Naive thymus-derived CD4-positive, alpha-beta T cell (primary cell): ENCODE measurements around the gene CHKA. TPM values are rescaled to one million over a fixed set of nuclear protein-coding genes. Genes with fewer than 3 reads are reported as not detected.

Source experiments
- ATAC-seq: fragments of 150-1000 bp; cut with Tn5 transposase; 2 replicates; pipeline ENCODE4 v1.10.0; 2021; ENCODE audit warnings: mild to moderate bottlenecking, moderate library complexity
- CTCF ChIA-PET: fragments of 350-600 bp; sonication (Branson Sonifier 250); formaldehyde crosslinking; loops from one replicate; lab custom pipeline; 2021; ENCODE audit warnings: antibody characterized with exemption; lab: Charles Lee
- POLR2A ChIA-PET: fragments of 350-600 bp; sonication (Branson Sonifier 250); formaldehyde crosslinking; loops from one replicate; lab custom pipeline; 2021; ENCODE audit warnings: antibody characterized with exemption, inconsistent platforms; lab: Charles Lee
- DNase-seq, 9 donors: peaks; one replicate each; pipeline versions ENCODE4 v3.0.0 to v3.0.0-alpha.2; 2020 to 2022; ENCODE audit warnings: mixed read lengths in 1 of 9
- H3K27ac ChIP-seq: one replicate; pipeline ENCODE4 v1.7.0; 2013; ENCODE audit warnings: mild to moderate bottlenecking, low read depth, low read length, moderate library complexity
- H3K27me3 ChIP-seq, 2 donors: one replicate each; pipeline ENCODE4 v1.7.0; 2013; ENCODE audit warnings: low read length in 2 of 2, mild to moderate bottlenecking in 2 of 2, moderate library complexity in 2 of 2; ENCODE audit not compliant: control insufficient read depth in 2 of 2, insufficient read depth in 2 of 2
- H3K36me3 ChIP-seq, 3 experiments: 1 replicate in 2 of 3; 2 replicates in 1 of 3; pipeline ENCODE4 v1.7.0; 2013; ENCODE audit warnings: low read length in 3 of 3, mild to moderate bottlenecking in 3 of 3, moderate library complexity in 1 of 3; ENCODE audit not compliant: insufficient read depth in 3 of 3, control insufficient read depth in 2 of 3
- H3K4me1 ChIP-seq, 2 donors: one replicate each; pipeline ENCODE4 v1.7.0; 2013; ENCODE audit warnings: low read length in 2 of 2, mild to moderate bottlenecking in 2 of 2, moderate library complexity in 1 of 2; ENCODE audit not compliant: control insufficient read depth in 2 of 2, insufficient read depth in 2 of 2
- H3K4me3 ChIP-seq: 2 replicates; pipeline ENCODE4 v1.7.0; 2013; ENCODE audit warnings: mild to moderate bottlenecking, low read length
- H3K9me3 ChIP-seq, 3 experiments: 1 replicate in 2 of 3; 2 replicates in 1 of 3; pipeline ENCODE4 v1.7.0; 2013; ENCODE audit warnings: low read length in 3 of 3; ENCODE audit not compliant: control insufficient read depth in 2 of 3
- H3K27ac Mint-ChIP-seq, 9 donors: one replicate each; pipeline ENCODE4 v1.8.0; 2020 to 2022; ENCODE audit warnings: mixed read lengths in 9 of 9, mild to moderate bottlenecking in 8 of 9, moderate library complexity in 5 of 9, inconsistent platforms in 2 of 9
- H3K27me3 Mint-ChIP-seq, 5 donors: one replicate each; pipeline ENCODE4 v1.8.0; 2021 to 2022; ENCODE audit warnings: mixed read lengths in 5 of 5, mild to moderate bottlenecking in 1 of 5
- H3K36me3 Mint-ChIP-seq, 5 donors: one replicate each; pipeline ENCODE4 v1.8.0; 2020 to 2022; ENCODE audit warnings: mixed read lengths in 5 of 5, mild to moderate bottlenecking in 3 of 5, inconsistent platforms in 1 of 5
- H3K4me1 Mint-ChIP-seq, 7 donors: one replicate each; pipeline ENCODE4 v1.8.0; 2020 to 2022; ENCODE audit warnings: mixed read lengths in 7 of 7, mild to moderate bottlenecking in 3 of 7, inconsistent platforms in 1 of 7
- H3K4me3 Mint-ChIP-seq, 10 donors: one replicate each; pipeline ENCODE4 v1.8.0; 2020 to 2022; ENCODE audit warnings: mild to moderate bottlenecking in 10 of 10, mixed read lengths in 10 of 10, moderate library complexity in 6 of 10, inconsistent platforms in 2 of 10
- H3K9me3 Mint-ChIP-seq, 11 donors: one replicate each; pipeline ENCODE4 v1.8.0; 2020 to 2022; ENCODE audit warnings: mixed read lengths in 11 of 11, mild to moderate bottlenecking in 4 of 11, inconsistent platforms in 1 of 11, moderate library complexity in 1 of 11
- intact Hi-C, 2 donors: fragments of 100-400 bp; cut with micrococcal nuclease; formaldehyde crosslinking; loops; one replicate each; pipeline ENCODE4 v1.15.1; 2023
- polyA plus RNA-seq, 2 donors: library from polyadenylated mRNA; unstranded; fragments of 300-500 nt; fragmentation: Illumina TruSeq; gene quantifications; one replicate each; pipeline ENCODE4 v1.2.3, GENCODE V29; 2021
- total RNA-seq, 6 experiments: library from RNA in 5 of 6; stranded (reverse) in 5 of 6; gene quantifications; 1 replicate in 5 of 6; 2 replicates in 1 of 6; pipeline ENCODE4 v1.2.3 and lab custom pipeline; 2021 to 2026

Gene CHKA
- total and polyA plus RNA-seq, 7 experiments from 2014 or later: 1.4 to 31.3 (median 7.1) TPM

GRCh38 chr11:68015467-68015866, 105.7 kb downstream of the CHKA start:
- no peak overlapping the region for H3K4me3 Mint-ChIP-seq
- no peak overlapping the region for H3K27ac ChIP-seq
- H3K4me1 ChIP-seq: no peaks in the 10 kb centered on the region
- intact Hi-C loops: no loop called here
- ATAC-seq (no peak), DNase-seq (no peak)
- no peaks in the 10 kb centered on the region for H3K36me3 ChIP-seq
- H3K9me3 ChIP-seq: no peaks in the 10 kb centered on the region
- ChIA-PET POLR2A (no interaction called here), CTCF (no interaction called here)
- no peaks in the 10 kb centered on the region for H3K36me3 Mint-ChIP-seq
- H3K27me3 Mint-ChIP-seq: peaks cover 0 to 11% (median 0%) of the 10 kb centered on the region in 5 donors
- no peak overlapping the region for H3K27ac Mint-ChIP-seq
- H3K4me3 ChIP-seq: no peak overlapping the region
- H3K9me3 Mint-ChIP-seq: no peaks in the 10 kb centered on the region
- H3K27me3 ChIP-seq: no peaks in the 10 kb centered on the region
- H3K4me1 Mint-ChIP-seq: peaks cover 0 to 10% (median 0%) of the 10 kb centered on the region in 7 donors

GRCh38 chr11:68014947-68015447, 106.2 kb downstream of the CHKA start:
- Histone ChIP-seq H3K4me3 (no peak overlapping the region), H3K9me3 (no peaks in the 10 kb centered on the region), H3K4me1 (no peaks in the 10 kb centered on the region), H3K27ac (no peak overlapping the region), H3K27me3 (no peaks in the 10 kb centered on the region), H3K36me3 (no peaks in the 10 kb centered on the region)
- ChIA-PET POLR2A (no interaction called here), CTCF (interaction anchor here (0.5 kb wide), 1 partner anchor 32 kb away, joined by 3 read pairs; no protein-coding TSS in a partner anchor)
- Mint-ChIP-seq H3K4me3 (no peak overlapping the region), H3K27ac (no peak overlapping the region), H3K9me3 (no peaks in the 10 kb centered on the region), H3K4me1 (peaks cover 0 to 10% (median 0%) of the 10 kb centered on the region in 7 donors), H3K36me3 (no peaks in the 10 kb centered on the region), H3K27me3 (peaks cover 0 to 11% (median 0%) of the 10 kb centered on the region in 5 donors)
- intact Hi-C loops: no loop called here
- no peak for ATAC-seq
- no peak for DNase-seq

- H3K9me3 Mint-ChIP-seq: no peaks in the 10 kb centered on the region
- H3K36me3 ChIP-seq: no peaks in the 10 kb centered on the region
- H3K4me1 Mint-ChIP-seq: peaks cover 4 to 11% (median 4%) of the 10 kb centered on the region in 7 donors
- ChIA-PET CTCF (interaction anchor here (0.5 kb wide), 1 partner anchor 33 kb away, joined by 3 read pairs; no protein-coding TSS in a partner anchor), POLR2A (no interaction called here)
- H3K27ac ChIP-seq: no peak overlapping the region
- peak; percentile 63 for ATAC-seq
- no peaks in the 10 kb centered on the region for H3K4me1 ChIP-seq
- intact Hi-C loops: no loop called here
- H3K9me3 ChIP-seq: no peaks in the 10 kb centered on the region
- DNase-seq: no peak
- no peak overlapping the region for H3K4me3 Mint-ChIP-seq
- H3K27ac Mint-ChIP-seq: no peak overlapping the region
- no peaks in the 10 kb centered on the region for H3K27me3 ChIP-seq
- no peak overlapping the region for H3K4me3 ChIP-seq
- H3K27me3 Mint-ChIP-seq: peaks cover 0 to 11% (median 0%) of the 10 kb centered on the region in 5 donors
- no peaks in the 10 kb centered on the region for H3K36me3 Mint-ChIP-seq
These were observed 106.8 kb downstream of the CHKA start for GRCh38 chr11:68014157-68014946.

GRCh38 chr11:68013611-68014156, 107.5 kb downstream of the CHKA start:
- H3K4me3 ChIP-seq: no peak overlapping the region
- Mint-ChIP-seq H3K27me3 (peaks cover 0 to 11% (median 0%) of the 10 kb centered on the region in 5 donors), H3K9me3 (no peaks in the 10 kb centered on the region), H3K36me3 (no peaks in the 10 kb centered on the region), H3K4me1 (peaks cover 4 to 17% (median 11%) of the 10 kb centered on the region in 7 donors), H3K4me3 (no peak overlapping the region), H3K27ac (no peak overlapping the region)
- intact Hi-C loops: no loop called here
- ChIA-PET POLR2A (no interaction called here), CTCF (no interaction called here)
- DNase-seq (no peak), ATAC-seq (no peak)
- no peaks in the 10 kb centered on the region for H3K9me3 ChIP-seq
- H3K27me3 ChIP-seq: no peaks in the 10 kb centered on the region
- H3K4me1 ChIP-seq: no peaks in the 10 kb centered on the region
- H3K27ac ChIP-seq: no peak overlapping the region
- H3K36me3 ChIP-seq: no peaks in the 10 kb centered on the region

GRCh38 chr11:68012843-68013610, 108.2 kb downstream of the CHKA start:
- peak overlapping the region in 1 of 9 donors; percentile 25 for H3K27ac Mint-ChIP-seq
- H3K4me1 Mint-ChIP-seq: peaks cover 4 to 16% (median 11%) of the 10 kb centered on the region in 7 donors
- H3K27me3 Mint-ChIP-seq: peaks cover 0 to 11% (median 0%) of the 10 kb centered on the region in 5 donors
- Histone ChIP-seq H3K4me1 (no peaks in the 10 kb centered on the region), H3K4me3 (no peak overlapping the region), H3K9me3 (no peaks in the 10 kb centered on the region), H3K36me3 (no peaks in the 10 kb centered on the region), H3K27ac (no peak overlapping the region), H3K27me3 (no peaks in the 10 kb centered on the region)
- ChIA-PET CTCF (no interaction called here), POLR2A (no interaction called here)
- H3K36me3 Mint-ChIP-seq: no peaks in the 10 kb centered on the region
- no peak overlapping the region for H3K4me3 Mint-ChIP-seq
- ATAC-seq: no peak
- no peaks in the 10 kb centered on the region for H3K9me3 Mint-ChIP-seq
- intact Hi-C loops: no loop called here
- no peak for DNase-seq

- Mint-ChIP-seq H3K27ac (no peak overlapping the region), H3K27me3 (peaks cover 0 to 11% (median 0%) of the 10 kb centered on the region in 5 donors), H3K4me1 (peaks cover 4 to 14% (median 11%) of the 10 kb centered on the region in 7 donors), H3K9me3 (no peaks in the 10 kb centered on the region), H3K36me3 (no peaks in the 10 kb centered on the region), H3K4me3 (no peak overlapping the region)
- CTCF ChIA-PET: no interaction called here
- H3K4me1 ChIP-seq: no peaks in the 10 kb centered on the region
- DNase-seq: no peak
- H3K4me3 ChIP-seq: no peak overlapping the region
- POLR2A ChIA-PET: no interaction called here
- H3K9me3 ChIP-seq: no peaks in the 10 kb centered on the region
- H3K36me3 ChIP-seq: no peaks in the 10 kb centered on the region
- no peak for ATAC-seq
- intact Hi-C loops: no loop called here
- H3K27ac ChIP-seq: no peak overlapping the region
- no peaks in the 10 kb centered on the region for H3K27me3 ChIP-seq
These were observed 108.9 kb downstream of the CHKA start for GRCh38 chr11:68012044-68012842.
